Measurements from ENCODE around the gene NAGPA.

DNA sequence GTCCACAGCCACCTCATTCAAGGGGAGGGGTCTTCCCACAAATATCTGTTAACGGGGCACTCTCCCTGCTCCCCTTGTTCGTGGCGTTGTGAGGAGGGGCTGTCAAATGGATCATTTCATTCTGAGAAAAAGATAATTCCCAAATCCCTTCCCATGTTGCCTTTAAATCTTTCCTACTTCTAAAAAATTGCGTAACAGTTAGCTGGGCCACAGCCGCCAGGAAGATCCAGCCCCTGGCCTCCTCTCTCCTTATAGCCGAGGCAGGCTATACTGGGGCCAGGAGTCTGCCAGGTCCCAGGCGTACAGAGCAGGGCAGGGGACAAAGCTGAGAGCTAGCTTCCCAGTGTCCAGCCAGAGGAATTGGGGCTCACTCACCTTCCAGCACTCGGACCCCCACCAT is 31.6 kb upstream of the NAGPA start:
- no peak for TF ChIP-seq CTCF (IDR thresholded peaks at IDR 0.05)
- TF ChIP-seq POLR2A (IDR thresholded peaks at IDR 0.05): no peak
